GM21737 (cell line): Measurements from ENCODE around the gene FGD5.

Experiments used
- ATAC-seq: cut with Tn5 transposase; IDR thresholded peaks from one replicate; pipeline ENCODE4 v1.9.1; 2021; ENCODE audit warnings: mild to moderate bottlenecking, moderate library complexity; ENCODE audit not compliant: unreplicated experiment

FGD5 gene

GRCh38 chr3:14874784-14875183 lies 56.0 kb downstream of the FGD5 start:
- ATAC-seq: no peak

GRCh38 chr3:14875411-14876175 lies 56.8 kb downstream of the FGD5 start:
- no peak for ATAC-seq

GRCh38 chr3:14876921-14877333 lies 58.2 kb downstream of the FGD5 start:
- ATAC-seq: no peak

- ATAC-seq: no peak
Observed at GRCh38 chr3:14877469-14877868, 58.7 kb downstream of the FGD5 start.

- no peak for ATAC-seq
Observed at GRCh38 chr3:14879211-14879874, 60.6 kb downstream of the FGD5 start.

- ATAC-seq: no peak
Observed at GRCh38 chr3:14880447-14881106, 61.8 kb downstream of the FGD5 start.

- no peak for ATAC-seq
Observed at GRCh38 chr3:14883226-14883625, 64.5 kb downstream of the FGD5 start.

- ATAC-seq: no peak
Observed at GRCh38 chr3:14884665-14885064, 65.9 kb downstream of the FGD5 start.

- ATAC-seq: no peak
Observed at GRCh38 chr3:14885307-14885706, 66.5 kb downstream of the FGD5 start.

- no peak for ATAC-seq
Observed at GRCh38 chr3:14886101-14886500, 67.3 kb downstream of the FGD5 start.

GRCh38 chr3:14889205-14889604 lies 70.4 kb downstream of the FGD5 start:
- ATAC-seq: no peak

GRCh38 chr3:14889943-14890342 lies 71.2 kb downstream of the FGD5 start:
- ATAC-seq: no peak

- ATAC-seq: no peak
Observed at GRCh38 chr3:14890476-14890875, 71.7 kb downstream of the FGD5 start.

GRCh38 chr3:14891135-14892132 lies 72.7 kb downstream of the FGD5 start:
- ATAC-seq: no peak

- ATAC-seq: no peak
Observed at GRCh38 chr3:14892226-14892625, 73.5 kb downstream of the FGD5 start.

- ATAC-seq: no peak
Observed at GRCh38 chr3:14894085-14894484, 75.3 kb downstream of the FGD5 start.

- ATAC-seq: no peak
Observed at GRCh38 chr3:14897266-14897665, 78.5 kb downstream of the FGD5 start.

- ATAC-seq: no peak
Observed at GRCh38 chr3:14898929-14899328, 80.2 kb downstream of the FGD5 start.

GRCh38 chr3:14899993-14900618 lies 81.3 kb downstream of the FGD5 start:
- no peak for ATAC-seq
